ENCODE results near the gene GFI1. TPM values are rescaled to one million over a fixed set of nuclear protein-coding genes. Genes with fewer than 3 reads are reported as not detected.

GFI1 gene
- total and polyA plus RNA-seq, 7 donors: 0.28 to 9.6 (median 0.49) TPM

DNA sequence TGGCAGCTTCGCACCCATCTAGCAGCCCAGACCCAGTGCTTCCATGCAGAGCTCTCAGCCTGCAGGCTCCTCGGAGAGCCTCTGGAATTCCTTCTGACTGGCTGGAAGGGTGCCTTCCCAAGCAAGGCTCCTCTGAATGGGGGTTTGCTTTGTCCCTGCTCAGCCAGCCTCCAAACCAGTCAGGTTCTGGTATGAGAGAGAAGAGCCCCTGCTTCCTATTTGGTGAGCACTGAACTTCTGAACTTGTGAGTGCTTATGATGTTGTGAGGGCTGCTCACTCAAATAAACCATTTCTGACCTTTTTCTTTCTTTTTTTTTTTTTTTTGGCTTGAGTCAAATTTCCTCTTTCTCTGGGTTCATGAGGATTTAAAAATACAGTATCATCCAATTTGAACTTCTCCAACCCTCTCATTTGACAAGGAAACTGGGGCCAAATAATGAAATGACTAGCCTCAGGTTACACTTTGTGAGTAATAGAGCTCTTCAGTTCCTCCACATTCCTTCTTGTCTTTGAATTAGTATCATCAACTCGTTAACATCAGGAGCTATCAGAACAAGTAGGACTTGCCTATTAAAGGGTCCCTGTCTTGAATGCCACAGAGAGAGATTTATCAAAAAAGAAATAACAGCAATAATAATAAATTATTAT lies 39.6 kb downstream of the GFI1 start:
- H3K36me3 ChIP-seq: no peaks in the 10 kb centered on the region
- 64 to 79% methylated on average over 3 of the region's 3 CpGs for WGBS, 2 donors
- intact Hi-C loops (cut with DNase I): no loop called here
- no peaks in the 10 kb centered on the region for H3K4me1 ChIP-seq
- no peaks in the 10 kb centered on the region for H3K27me3 ChIP-seq
- no peak overlapping the region for H3K4me3 ChIP-seq
- no peaks in the 10 kb centered on the region for H3K9me3 ChIP-seq
- H3K27ac ChIP-seq: no peak overlapping the region
- DNase-seq: no peak
- TF ChIP-seq POLR2A (IDR thresholded peaks at IDR 0.05) (no peak), EP300 (IDR thresholded peaks at IDR 0.05) (no peak), POLR2AphosphoS5 (IDR thresholded peaks at IDR 0.05) (no peak)
- TF ChIP-seq, protein P1, sequence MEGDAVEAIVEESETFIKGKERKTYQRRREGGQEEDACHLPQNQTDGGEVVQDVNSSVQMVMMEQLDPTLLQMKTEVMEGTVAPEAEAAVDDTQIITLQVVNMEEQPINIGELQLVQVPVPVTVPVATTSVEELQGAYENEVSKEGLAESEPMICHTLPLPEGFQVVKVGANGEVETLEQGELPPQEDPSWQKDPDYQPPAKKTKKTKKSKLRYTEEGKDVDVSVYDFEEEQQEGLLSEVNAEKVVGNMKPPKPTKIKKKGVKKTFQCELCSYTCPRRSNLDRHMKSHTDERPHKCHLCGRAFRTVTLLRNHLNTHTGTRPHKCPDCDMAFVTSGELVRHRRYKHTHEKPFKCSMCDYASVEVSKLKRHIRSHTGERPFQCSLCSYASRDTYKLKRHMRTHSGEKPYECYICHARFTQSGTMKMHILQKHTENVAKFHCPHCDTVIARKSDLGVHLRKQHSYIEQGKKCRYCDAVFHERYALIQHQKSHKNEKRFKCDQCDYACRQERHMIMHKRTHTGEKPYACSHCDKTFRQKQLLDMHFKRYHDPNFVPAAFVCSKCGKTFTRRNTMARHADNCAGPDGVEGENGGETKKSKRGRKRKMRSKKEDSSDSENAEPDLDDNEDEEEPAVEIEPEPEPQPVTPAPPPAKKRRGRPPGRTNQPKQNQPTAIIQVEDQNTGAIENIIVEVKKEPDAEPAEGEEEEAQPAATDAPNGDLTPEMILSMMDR (IDR thresholded peaks at IDR 0.05): no peak

- no peaks in the 10 kb centered on the region for H3K36me3 ChIP-seq
- no peak overlapping the region for H3K27ac ChIP-seq
- no peak for DNase-seq
- intact Hi-C loops (cut with DNase I): no loop called here
- H3K9me3 ChIP-seq: no peaks in the 10 kb centered on the region
- 37 to 64% methylated on average over 2 of the region's 2 CpGs for WGBS, 2 donors
- no peaks in the 10 kb centered on the region for H3K27me3 ChIP-seq
- no peak overlapping the region for H3K4me3 ChIP-seq
- no peaks in the 10 kb centered on the region for H3K4me1 ChIP-seq
- TF ChIP-seq POLR2A (IDR thresholded peaks at IDR 0.05): no peak
These were observed 40.2 kb downstream of the GFI1 start for GRCh38 chr1:92446546-92446945.

- no peak overlapping the region for H3K27ac ChIP-seq
- DNase-seq: no peak
These were observed 40.9 kb downstream of the GFI1 start for GRCh38 chr1:92445865-92446264.

DNA sequence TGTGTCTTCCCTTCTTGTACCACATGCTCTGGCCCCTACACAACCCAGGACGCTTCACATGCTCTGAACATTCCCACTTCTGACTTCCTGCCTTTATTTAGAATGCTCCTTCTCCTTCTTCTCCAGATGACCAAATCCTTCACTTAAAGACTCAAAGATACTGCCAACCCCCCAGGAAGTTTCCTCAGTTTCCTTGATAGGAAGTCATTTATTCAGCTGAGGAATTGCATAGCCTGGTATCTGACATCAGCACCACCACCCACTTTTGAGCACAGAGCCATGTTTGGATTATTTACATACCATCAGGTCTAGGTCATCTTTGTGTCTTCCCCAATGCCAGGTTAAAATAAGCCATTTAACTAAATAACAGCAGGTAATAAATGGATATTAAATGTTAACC lies 42.4 kb downstream of the GFI1 start:
- H3K27me3 ChIP-seq: no peaks in the 10 kb centered on the region
- no peaks in the 10 kb centered on the region for H3K36me3 ChIP-seq
- DNase-seq: no peak
- WGBS, 2 donors: 81 to 86% methylated on average over 1 of the region's 1 CpG
- intact Hi-C loops (cut with DNase I): no loop called here
- H3K27ac ChIP-seq: no peak overlapping the region
- no peak overlapping the region for H3K4me3 ChIP-seq
- H3K9me3 ChIP-seq: no peaks in the 10 kb centered on the region
- no peaks in the 10 kb centered on the region for H3K4me1 ChIP-seq
- TF ChIP-seq POLR2A (IDR thresholded peaks at IDR 0.05) (no peak), EP300 (IDR thresholded peaks at IDR 0.05) (no peak), POLR2AphosphoS5 (IDR thresholded peaks at IDR 0.05) (no peak)
- TF ChIP-seq, protein P1 (IDR thresholded peaks at IDR 0.05): no peak

More at GRCh38 chr1:92445865-92446264, 40.9 kb downstream of the GFI1 start:
- Histone ChIP-seq H3K9me3 (no peaks in the 10 kb centered on the region), H3K4me1 (no peaks in the 10 kb centered on the region), H3K27me3 (no peaks in the 10 kb centered on the region), H3K4me3 (no peak overlapping the region), H3K36me3 (no peaks in the 10 kb centered on the region)
- WGBS, 2 donors: 90% methylated on average over 2 of the region's 2 CpGs
- TF ChIP-seq POLR2A (IDR thresholded peaks at IDR 0.05) (no peak), EP300 (IDR thresholded peaks at IDR 0.05) (no peak), POLR2AphosphoS5 (IDR thresholded peaks at IDR 0.05) (no peak)
- TF ChIP-seq, protein P1 (IDR thresholded peaks at IDR 0.05): no peak
- intact Hi-C loops (cut with DNase I): no loop called here

DNA sequence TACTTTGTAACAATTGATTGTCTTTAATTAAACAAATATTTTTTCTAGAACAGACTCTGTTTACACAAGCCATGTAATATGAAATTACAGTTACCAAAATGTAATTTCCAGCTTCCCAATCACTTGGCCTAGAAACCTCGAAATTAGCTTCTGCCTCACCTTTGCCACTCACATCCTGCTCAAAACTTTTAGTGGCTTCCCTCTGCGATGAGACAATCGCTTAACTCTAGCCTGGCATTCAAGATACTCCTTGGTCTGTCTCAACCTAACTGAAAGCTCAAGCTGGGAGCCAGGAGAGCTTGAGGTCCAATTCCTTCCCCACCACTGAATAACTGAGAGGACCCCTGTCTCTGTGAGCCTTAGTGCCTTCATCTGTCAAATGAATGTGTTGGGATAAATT lies 42.8 kb downstream of the GFI1 start:
- DNase-seq: no peak
- intact Hi-C loops (cut with DNase I): no loop called here
- Histone ChIP-seq H3K27ac (no peak overlapping the region), H3K27me3 (no peaks in the 10 kb centered on the region), H3K4me3 (no peak overlapping the region), H3K4me1 (no peaks in the 10 kb centered on the region), H3K9me3 (no peaks in the 10 kb centered on the region), H3K36me3 (no peaks in the 10 kb centered on the region)
- WGBS, 2 donors: 77 to 79% methylated on average over 3 of the region's 3 CpGs
- no peak for TF ChIP-seq POLR2AphosphoS5 (IDR thresholded peaks at IDR 0.05)
- TF ChIP-seq EP300 (IDR thresholded peaks at IDR 0.05): no peak
- TF ChIP-seq POLR2A (IDR thresholded peaks at IDR 0.05): no peak
- TF ChIP-seq, protein P1 (IDR thresholded peaks at IDR 0.05): no peak

All from sigmoid colon (tissue), 7 donors.